Forelimb muscle (tissue), 1 donor: Measurements from ENCODE around the gene PARP1. TPM values are rescaled to one million over a fixed set of nuclear protein-coding genes. Genes with fewer than 3 reads are reported as not detected.
"Not testable (repeated sequence)": the region's sequence is repeated elsewhere in the genome, so short reads cannot be mapped to it uniquely, and the experiment has no call there.

ENCODE experiments used
- DNase-seq: peaks from one replicate; pipeline ENCODE4 v3.0.0-alpha.2; 2013; ENCODE audit warnings: low read depth
- polyA plus RNA-seq: library from polyadenylated mRNA; unstranded; fragments of 120-200 nt; gene quantifications from one replicate; pipeline ENCODE4 v1.2.1, GENCODE V29; 2013; ENCODE audit not compliant: insufficient read length

Gene PARP1
- polyA plus RNA-seq, 1 donor, result 95.9 TPM

GRCh38 chr1:226353698-226354525 is 54.0 kb downstream of the PARP1 start:
- no peak for DNase-seq

- DNase-seq, result no peak
Measured at GRCh38 chr1:226351709-226352108, 56.2 kb downstream of the PARP1 start.

- no peak for DNase-seq
Measured at GRCh38 chr1:226350519-226350865, 57.4 kb downstream of the PARP1 start.

- DNase-seq, result no peak
Measured at GRCh38 chr1:226349801-226350518, 57.9 kb downstream of the PARP1 start.

GRCh38 chr1:226349081-226349480 is 58.8 kb downstream of the PARP1 start:
- no peak for DNase-seq

- no peak for DNase-seq
Measured at GRCh38 chr1:226344441-226345259, 63.2 kb downstream of the PARP1 start.

GRCh38 chr1:226342656-226343055 is 65.2 kb downstream of the PARP1 start:
- DNase-seq, result no peak

GRCh38 chr1:226340111-226340510 is 67.8 kb downstream of the PARP1 start:
- not testable (repeated sequence) for DNase-seq

GRCh38 chr1:226337276-226337875 is 70.5 kb downstream of the PARP1 start:
- DNase-seq, result no peak

GRCh38 chr1:226335661-226336060 is 72.2 kb downstream of the PARP1 start:
- no peak for DNase-seq

GRCh38 chr1:226332947-226333346 is 74.9 kb downstream of the PARP1 start:
- no peak for DNase-seq

GRCh38 chr1:226329237-226329636 is 78.7 kb downstream of the PARP1 start:
- DNase-seq, result no peak

GRCh38 chr1:226327761-226328162 is 80.1 kb downstream of the PARP1 start:
- no peak for DNase-seq

GRCh38 chr1:226325178-226325577 is 82.7 kb downstream of the PARP1 start:
- DNase-seq, result no peak

- no peak for DNase-seq
Measured at GRCh38 chr1:226324479-226324878, 83.4 kb downstream of the PARP1 start.

- DNase-seq, result no peak
Measured at GRCh38 chr1:226322986-226323385, 84.9 kb downstream of the PARP1 start.

- no peak for DNase-seq
Measured at GRCh38 chr1:226320930-226321329, 87.0 kb downstream of the PARP1 start.

- no peak for DNase-seq
Measured at GRCh38 chr1:226318471-226318870, 89.4 kb downstream of the PARP1 start.

GRCh38 chr1:226314055-226314454 is 93.8 kb downstream of the PARP1 start:
- no peak for DNase-seq

- DNase-seq, result no peak
Measured at GRCh38 chr1:226312065-226312464, 95.8 kb downstream of the PARP1 start.

GRCh38 chr1:226311376-226311775 is 96.5 kb downstream of the PARP1 start:
- DNase-seq, result no peak
